Measurements from ENCODE around the gene EXOC3. TPM values are rescaled to one million over a fixed set of nuclear protein-coding genes. Genes with fewer than 3 reads are reported as not detected.

EXOC3 gene
- total and polyA plus RNA-seq, 2 of the 8 experiments (the other 6 are each of a cell fraction or from before 2014, with no cell fraction given) = 14.4 to 30.0 TPM

DNA sequence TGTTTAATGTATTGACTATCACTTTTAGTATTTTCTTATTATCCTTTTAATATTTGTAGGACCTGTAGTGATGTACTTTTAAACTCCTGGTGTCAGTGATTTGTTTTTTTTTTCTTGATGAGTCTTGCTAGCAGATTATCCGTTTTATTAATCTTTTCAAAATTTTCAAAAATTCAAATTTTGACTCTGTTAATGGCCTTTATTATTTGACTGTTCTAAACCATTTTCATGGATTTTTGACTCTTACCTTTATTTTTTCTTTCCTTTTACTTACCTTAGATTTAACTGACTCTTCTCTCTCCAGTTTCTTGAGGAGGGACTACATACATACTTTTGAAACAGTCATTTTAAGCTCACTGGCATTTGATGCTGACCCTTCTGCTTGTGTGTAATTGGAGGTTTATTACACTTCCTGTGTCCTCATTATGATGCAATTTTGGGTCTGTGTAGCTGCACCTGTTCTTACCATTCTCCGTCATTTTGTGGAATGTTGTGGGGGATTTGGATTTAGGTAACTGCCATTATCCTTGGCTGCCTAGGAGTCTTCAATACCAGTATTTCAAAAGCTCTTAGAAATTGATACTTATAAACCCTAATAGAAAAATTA is 32.0 kb upstream of the EXOC3 start:
- H3K56ac ChIP-seq (replicated peaks; ENCODE audit: insufficient read length, low read depth, low read length) = no peak overlapping the region
- H4K91ac ChIP-seq (replicated peaks; ENCODE audit: insufficient read length, low read length) = no peak overlapping the region
- no peaks in the 10 kb centered on the region for H3K23me2 ChIP-seq (ENCODE audit: low read depth, low read length)
- H4K8ac ChIP-seq (ENCODE audit: extremely low read depth, insufficient read depth, low read length) = no peak overlapping the region
- H3K14ac ChIP-seq (ENCODE audit: insufficient read length) = no peak overlapping the region
- H3K23ac ChIP-seq (ENCODE audit: insufficient read length) = no peak overlapping the region
- ChIA-PET CTCF (ENCODE audit: partially characterized antibody) (interaction anchor here (1.0 to 2.3 kb wide), 4 partner anchors 9 to 37 kb away, joined by 4 to 10 read pairs (median 6); no protein-coding TSS in a partner anchor), POLR2A (ENCODE audit: partially characterized antibody) (interaction anchor here (1.5 kb wide), 1 partner anchor 9 kb away, joined by 4 read pairs; no protein-coding TSS in a partner anchor)
- H2BK20ac ChIP-seq (ENCODE audit: low read length) = no peak overlapping the region
- no peaks in the 10 kb centered on the region for H3K27me3 ChIP-seq (replicated peaks in 1 of 4; ENCODE audit: control insufficient read depth in 3 of 4, extremely low read depth in 1 of 4, insufficient read depth in 3 of 4, low read length in 3 of 4)
- no peaks in the 10 kb centered on the region for H4K20me1 ChIP-seq (replicated peaks in 1 of 2; ENCODE audit: control insufficient read depth in 1 of 2, insufficient read depth in 2 of 2, low read length in 2 of 2)
- no peak for FAIRE-seq
- H3K27ac ChIP-seq (ENCODE audit: low read depth, low read length) = no peak overlapping the region
- H2AK5ac ChIP-seq (ENCODE audit: low read depth, low read length) = no peak overlapping the region
- no peak overlapping the region for H3K4me3 ChIP-seq (ENCODE audit: extremely low read depth in 1 of 4, insufficient read depth in 2 of 4, low read depth in 3 of 4, low read length in 4 of 4)
- H2BK5ac ChIP-seq (ENCODE audit: low read depth, low read length) = no peak overlapping the region
- no peak overlapping the region for H2BK15ac ChIP-seq (ENCODE audit: low read length)
- H3K18ac ChIP-seq (ENCODE audit: extremely low read depth, low read length) = no peak overlapping the region
- H3K79me2 ChIP-seq (ENCODE audit: control insufficient read depth in 1 of 2, insufficient read depth in 2 of 2, low read length in 2 of 2) = no peaks in the 10 kb centered on the region
- no peak overlapping the region for H2BK12ac ChIP-seq (ENCODE audit: low read depth, low read length)
- no peaks in the 10 kb centered on the region for H3K36me3 ChIP-seq (ENCODE audit: control insufficient read depth in 2 of 4, insufficient read depth in 4 of 4, low read length in 3 of 4)
- H4K5ac ChIP-seq (ENCODE audit: insufficient read length, low read depth, low read length) = no peak overlapping the region
- no peak overlapping the region for H3K4ac ChIP-seq (replicated peaks; ENCODE audit: insufficient read length, low read depth, low read length)
- TF ChIP-seq SP2 (IDR thresholded peaks at IDR 0.05; ENCODE audit: low read length) (no peak), CEBPB (IDR thresholded peaks at IDR 0.05; ENCODE audit: low read depth, low read length) (0 out of 2 replicates have a peak, but pooled peaks have one; percentile 20)
- no peak overlapping the region for H3K9ac ChIP-seq (replicated peaks in 1 of 4; ENCODE audit: extremely low read depth in 1 of 4, low read depth in 3 of 4, low read length in 3 of 4)
- H2BK120ac ChIP-seq (replicated peaks; ENCODE audit: low read depth, low read length) = no peak overlapping the region
- 82% methylated on average over 2 of the region's 2 CpGs; no CpG with 5 or more reads in 1 of the 2 experiments for WGBS, 2 experiments (ENCODE audit: extremely low coverage in 1 of 2, insufficient coverage in 1 of 2, insufficient read length in 1 of 2, insufficient replicate concordance in 2 of 2, low coverage in 1 of 2, low lambda C conversion rate in 2 of 2, missing lambda C conversion rate in 1 of 2)
- no peaks in the 10 kb centered on the region for H3K9me3 ChIP-seq (ENCODE audit: insufficient read depth in 2 of 2, low read depth in 1 of 2, low read length in 1 of 2)
- no peaks in the 10 kb centered on the region for H3K79me1 ChIP-seq (ENCODE audit: low read depth, low read length)
- H2AFZ ChIP-seq (ENCODE audit: low read length) = no peak overlapping the region
- H3K4me2 ChIP-seq (ENCODE audit: insufficient read depth in 1 of 2, low read depth in 2 of 2, low read length in 2 of 2) = no peak overlapping the region
- H3K4me1 ChIP-seq (replicated peaks in 1 of 4; ENCODE audit: control insufficient read depth in 3 of 4, insufficient read depth in 4 of 4, low read length in 3 of 4) = peaks cover 0 to 6% (median 5%) of the 10 kb centered on the region in 4 experiments; a peak in 3 of 7 replicates
- no peak for DNase-seq (ENCODE audit: low read depth in 1 of 2, low spot score in 2 of 2)
